ENCODE measurements around the gene EDA. TPM values are rescaled to one million over a fixed set of nuclear protein-coding genes. Genes with fewer than 3 reads are reported as not detected.

The EDA gene
- total and polyA plus RNA-seq, 2 of the 13 experiments (the other 11 are each of a cell fraction or from before 2014, with no cell fraction given) = 8.8 to 11.2 TPM

DNA sequence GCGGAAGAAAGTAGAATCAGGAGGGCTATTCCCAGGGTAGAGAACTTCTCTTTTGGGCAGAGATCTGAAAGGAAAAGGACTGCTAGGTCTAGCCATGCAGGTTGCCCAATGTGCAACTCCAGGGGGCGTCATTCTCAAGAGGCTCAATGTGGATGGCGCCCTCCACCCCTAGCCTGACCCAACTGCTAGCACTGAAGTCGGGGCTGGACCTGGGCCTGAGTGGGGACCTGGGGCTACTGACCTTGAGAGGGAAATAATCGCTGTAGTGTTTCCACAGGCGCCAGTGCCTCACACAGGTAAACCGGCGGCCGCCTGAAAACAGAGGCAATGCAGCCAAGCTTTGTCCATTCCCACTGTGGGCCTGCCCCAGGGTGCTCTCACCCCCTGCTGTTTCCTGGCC, 427.8 kb downstream of the EDA start:
- CTCF ChIA-PET (ENCODE audit: low intra/inter-chr PET ratio, low total read pairs) = no interaction called here
- no peaks in the 10 kb centered on the region for H3K9me3 ChIP-seq (ENCODE audit: low read length)
- no TSS peak for BruUV-seq (replicated peaks)
- 49% methylated on average over 3 of the region's 9 CpGs for WGBS (ENCODE audit: low lambda C conversion rate)
- no peak overlapping the region for H3K4me3 ChIP-seq (replicated peaks in 1 of 3; ENCODE audit: insufficient read depth in 1 of 3, low read depth in 2 of 3, low read length in 3 of 3)
- no peaks in the 10 kb centered on the region for H3K27me3 ChIP-seq (ENCODE audit: control insufficient read depth in 1 of 2, insufficient read depth in 2 of 2, low read length in 2 of 2)
- FAIRE-seq (no peak), DNase-seq (ENCODE audit: low spot score) (no peak), ATAC-seq (no peak)
- H3K9ac ChIP-seq (ENCODE audit: insufficient read depth, low read depth, low read length) = no peak overlapping the region
- no peak overlapping the region for H3K4me2 ChIP-seq (ENCODE audit: low read depth, low read length)
- no peak for TF ChIP-seq ZNF672 (CRISPR knock-in tag; IDR thresholded peaks at IDR 0.05)
- TF ChIP-seq, protein P1, sequence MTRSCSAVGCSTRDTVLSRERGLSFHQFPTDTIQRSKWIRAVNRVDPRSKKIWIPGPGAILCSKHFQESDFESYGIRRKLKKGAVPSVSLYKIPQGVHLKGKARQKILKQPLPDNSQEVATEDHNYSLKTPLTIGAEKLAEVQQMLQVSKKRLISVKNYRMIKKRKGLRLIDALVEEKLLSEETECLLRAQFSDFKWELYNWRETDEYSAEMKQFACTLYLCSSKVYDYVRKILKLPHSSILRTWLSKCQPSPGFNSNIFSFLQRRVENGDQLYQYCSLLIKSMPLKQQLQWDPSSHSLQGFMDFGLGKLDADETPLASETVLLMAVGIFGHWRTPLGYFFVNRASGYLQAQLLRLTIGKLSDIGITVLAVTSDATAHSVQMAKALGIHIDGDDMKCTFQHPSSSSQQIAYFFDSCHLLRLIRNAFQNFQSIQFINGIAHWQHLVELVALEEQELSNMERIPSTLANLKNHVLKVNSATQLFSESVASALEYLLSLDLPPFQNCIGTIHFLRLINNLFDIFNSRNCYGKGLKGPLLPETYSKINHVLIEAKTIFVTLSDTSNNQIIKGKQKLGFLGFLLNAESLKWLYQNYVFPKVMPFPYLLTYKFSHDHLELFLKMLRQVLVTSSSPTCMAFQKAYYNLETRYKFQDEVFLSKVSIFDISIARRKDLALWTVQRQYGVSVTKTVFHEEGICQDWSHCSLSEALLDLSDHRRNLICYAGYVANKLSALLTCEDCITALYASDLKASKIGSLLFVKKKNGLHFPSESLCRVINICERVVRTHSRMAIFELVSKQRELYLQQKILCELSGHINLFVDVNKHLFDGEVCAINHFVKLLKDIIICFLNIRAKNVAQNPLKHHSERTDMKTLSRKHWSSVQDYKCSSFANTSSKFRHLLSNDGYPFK (CRISPR knock-in tag; IDR thresholded peaks at IDR 0.05; ENCODE audit: borderline replicate concordance) = no peak
- TF ChIP-seq, protein P2, sequence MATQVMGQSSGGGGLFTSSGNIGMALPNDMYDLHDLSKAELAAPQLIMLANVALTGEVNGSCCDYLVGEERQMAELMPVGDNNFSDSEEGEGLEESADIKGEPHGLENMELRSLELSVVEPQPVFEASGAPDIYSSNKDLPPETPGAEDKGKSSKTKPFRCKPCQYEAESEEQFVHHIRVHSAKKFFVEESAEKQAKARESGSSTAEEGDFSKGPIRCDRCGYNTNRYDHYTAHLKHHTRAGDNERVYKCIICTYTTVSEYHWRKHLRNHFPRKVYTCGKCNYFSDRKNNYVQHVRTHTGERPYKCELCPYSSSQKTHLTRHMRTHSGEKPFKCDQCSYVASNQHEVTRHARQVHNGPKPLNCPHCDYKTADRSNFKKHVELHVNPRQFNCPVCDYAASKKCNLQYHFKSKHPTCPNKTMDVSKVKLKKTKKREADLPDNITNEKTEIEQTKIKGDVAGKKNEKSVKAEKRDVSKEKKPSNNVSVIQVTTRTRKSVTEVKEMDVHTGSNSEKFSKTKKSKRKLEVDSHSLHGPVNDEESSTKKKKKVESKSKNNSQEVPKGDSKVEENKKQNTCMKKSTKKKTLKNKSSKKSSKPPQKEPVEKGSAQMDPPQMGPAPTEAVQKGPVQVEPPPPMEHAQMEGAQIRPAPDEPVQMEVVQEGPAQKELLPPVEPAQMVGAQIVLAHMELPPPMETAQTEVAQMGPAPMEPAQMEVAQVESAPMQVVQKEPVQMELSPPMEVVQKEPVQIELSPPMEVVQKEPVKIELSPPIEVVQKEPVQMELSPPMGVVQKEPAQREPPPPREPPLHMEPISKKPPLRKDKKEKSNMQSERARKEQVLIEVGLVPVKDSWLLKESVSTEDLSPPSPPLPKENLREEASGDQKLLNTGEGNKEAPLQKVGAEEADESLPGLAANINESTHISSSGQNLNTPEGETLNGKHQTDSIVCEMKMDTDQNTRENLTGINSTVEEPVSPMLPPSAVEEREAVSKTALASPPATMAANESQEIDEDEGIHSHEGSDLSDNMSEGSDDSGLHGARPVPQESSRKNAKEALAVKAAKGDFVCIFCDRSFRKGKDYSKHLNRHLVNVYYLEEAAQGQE (IDR thresholded peaks at IDR 0.05; ENCODE audit: borderline replicate concordance in 1 of 2, low read depth in 1 of 2, low read length in 2 of 2) = no peak
- no peak for TF ChIP-seq ZNF33A (CRISPR knock-in tag; IDR thresholded peaks at IDR 0.05; ENCODE audit: borderline replicate concordance)
- no peak for TF ChIP-seq ZNF841 (CRISPR knock-in tag; IDR thresholded peaks at IDR 0.05; ENCODE audit: borderline replicate concordance)
- TF ChIP-seq PHF5A (CRISPR knock-in tag; IDR thresholded peaks at IDR 0.05; ENCODE audit: low read depth, unreplicated experiment) = no peak
- TF ChIP-seq NFRKB (IDR thresholded peaks at IDR 0.05) = no peak
- TF ChIP-seq KDM5A (IDR thresholded peaks at IDR 0.05; ENCODE audit: borderline replicate concordance, low read length) = no peak
- TF ChIP-seq ZNF788 (CRISPR knock-in tag; IDR thresholded peaks at IDR 0.05; ENCODE audit: borderline replicate concordance) = no peak
- TF ChIP-seq ZSCAN12 (CRISPR knock-in tag; IDR thresholded peaks at IDR 0.05) = no peak
- TF ChIP-seq ZNF160 (CRISPR knock-in tag; IDR thresholded peaks at IDR 0.05) = no peak
- no peak for TF ChIP-seq CBX1 (IDR thresholded peaks at IDR 0.05; ENCODE audit: low read depth)
- no peak for TF ChIP-seq FOXJ3 (CRISPR knock-in tag; IDR thresholded peaks at IDR 0.05; ENCODE audit: borderline replicate concordance)
- H3K79me2 ChIP-seq (ENCODE audit: insufficient read depth, low read length) = no peaks in the 10 kb centered on the region
- no peak overlapping the region for H3K27ac ChIP-seq (ENCODE audit: extremely low read length, insufficient read depth, low read length)
- H3K36me3 ChIP-seq (replicated peaks in 1 of 2; ENCODE audit: control insufficient read depth in 1 of 2, insufficient read depth in 2 of 2, low read length in 2 of 2) = no peaks in the 10 kb centered on the region
- intact Hi-C loops (cut with micrococcal nuclease; ENCODE audit: unreplicated experiment) = no loop called here
- in situ Hi-C loops (cut with HindIII; ENCODE audit: extremely low pct_ligation_motif_present, low pct_unique_long_range_greater_than_20kb) = no loop called here
- no peaks in the 10 kb centered on the region for H4K20me1 ChIP-seq (ENCODE audit: insufficient read depth, low read length)
- POLR2A ChIA-PET = no interaction called here
- no peak overlapping the region for H2AFZ ChIP-seq (ENCODE audit: low read length)
- H3K4me1 ChIP-seq (ENCODE audit: insufficient read depth, low read length) = peaks cover 5% of the 10 kb centered on the region
